SK-N-MC (cell line): ENCODE results near the gene GRAP2.

ENCODE experiments used
- EZH2 ChIP-seq: fragments of 200-600 bp; sonication (generic); IDR thresholded peaks from one replicate; pipeline ENCODE4 v1.6.1; 2017; ENCODE audit warnings: antibody characterized with exemption
- FOXP2 ChIP-seq: optimal IDR thresholded peaks from 2 replicates; pipeline ENCODE3; 2011; ENCODE audit warnings: mild to moderate bottlenecking, moderate library complexity; ENCODE audit not compliant: insufficient read depth; ENCODE audit errors: extremely low read length, control extremely low read depth
- POLR2AphosphoS5 ChIP-seq: IDR thresholded peaks from 2 replicates; pipeline ENCODE4 v1.6.1; 2012; ENCODE audit warnings: mild to moderate bottlenecking, low read depth, low read length, borderline replicate concordance

- TF ChIP-seq EZH2 (no peak), FOXP2 (no peak), POLR2AphosphoS5 (no peak)
These were observed 56.2 kb downstream of the GRAP2 start for GRCh38 chr22:39956932-39957664.
